Measurements from ENCODE around the gene GAS2L2.

GAS2L2 gene

GRCh38 chr17:35773679-35774425 is 20.8 kb upstream of the GAS2L2 start:
- no peak for DNase-seq
- H3K36me3 ChIP-seq (ENCODE audit: control insufficient read depth, insufficient read depth, low read length): no peaks in the 10 kb centered on the region
- no peaks in the 10 kb centered on the region for H3K9me3 ChIP-seq (ENCODE audit: control insufficient read depth, low read length)
- no peak overlapping the region for H3K27ac ChIP-seq (ENCODE audit: insufficient read depth, low read length, poor library complexity, severe bottlenecking)
- no peak overlapping the region for H3K4me3 ChIP-seq (ENCODE audit: insufficient read depth, low read depth, low read length, poor library complexity, severe bottlenecking)
- H3K27me3 ChIP-seq (replicated peaks; ENCODE audit: control insufficient read depth, insufficient read depth, low read length, poor library complexity, severe bottlenecking): no peaks in the 10 kb centered on the region
- H3K4me1 ChIP-seq (ENCODE audit: control insufficient read depth, insufficient read depth, low read length, poor library complexity, severe bottlenecking): no peaks in the 10 kb centered on the region

DNA sequence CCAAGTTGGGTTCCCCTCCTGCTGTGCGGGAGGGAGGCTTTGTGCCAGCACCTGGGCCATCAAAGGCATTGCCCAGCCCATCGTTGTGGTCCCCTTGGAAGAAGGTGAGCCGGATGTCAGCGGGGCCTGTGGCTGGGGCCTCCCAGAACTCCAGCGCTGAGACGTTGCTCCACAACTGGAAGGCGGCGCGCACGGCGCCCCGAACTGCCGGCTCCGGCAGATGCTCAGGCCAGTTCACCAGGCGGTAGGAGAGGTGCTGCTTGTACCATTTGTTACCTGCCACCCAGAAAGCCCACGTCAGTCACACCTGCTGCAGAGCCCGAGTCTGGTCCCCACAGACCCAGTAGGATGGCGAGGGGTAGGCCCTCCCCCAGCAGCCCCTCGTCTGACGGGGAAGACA is 20.1 kb upstream of the GAS2L2 start:
- Histone ChIP-seq H3K27me3 (replicated peaks; ENCODE audit: control insufficient read depth, insufficient read depth, low read length, poor library complexity, severe bottlenecking) (no peaks in the 10 kb centered on the region), H3K4me3 (ENCODE audit: insufficient read depth, low read depth, low read length, poor library complexity, severe bottlenecking) (no peak overlapping the region)
- no peak for DNase-seq

GRCh38 chr17:35769895-35770486 is 17.0 kb upstream of the GAS2L2 start:
- H3K9me3 ChIP-seq (ENCODE audit: control insufficient read depth, low read length): no peaks in the 10 kb centered on the region
- no peak overlapping the region for H3K27ac ChIP-seq (ENCODE audit: insufficient read depth, low read length, poor library complexity, severe bottlenecking)
- H3K4me1 ChIP-seq (ENCODE audit: control insufficient read depth, insufficient read depth, low read length, poor library complexity, severe bottlenecking): no peaks in the 10 kb centered on the region
- no peak for DNase-seq
- no peaks in the 10 kb centered on the region for H3K36me3 ChIP-seq (ENCODE audit: control insufficient read depth, insufficient read depth, low read length)
- H3K27me3 ChIP-seq (replicated peaks; ENCODE audit: control insufficient read depth, insufficient read depth, low read length, poor library complexity, severe bottlenecking): no peaks in the 10 kb centered on the region
- H3K4me3 ChIP-seq (ENCODE audit: insufficient read depth, low read depth, low read length, poor library complexity, severe bottlenecking): no peak overlapping the region

More for the DNA sequence above, 20.1 kb upstream of the GAS2L2 start:
- Histone ChIP-seq H3K9me3 (ENCODE audit: control insufficient read depth, low read length) (no peaks in the 10 kb centered on the region), H3K4me1 (ENCODE audit: control insufficient read depth, insufficient read depth, low read length, poor library complexity, severe bottlenecking) (no peaks in the 10 kb centered on the region), H3K27ac (ENCODE audit: insufficient read depth, low read length, poor library complexity, severe bottlenecking) (no peak overlapping the region), H3K36me3 (ENCODE audit: control insufficient read depth, insufficient read depth, low read length) (no peaks in the 10 kb centered on the region)

DNA sequence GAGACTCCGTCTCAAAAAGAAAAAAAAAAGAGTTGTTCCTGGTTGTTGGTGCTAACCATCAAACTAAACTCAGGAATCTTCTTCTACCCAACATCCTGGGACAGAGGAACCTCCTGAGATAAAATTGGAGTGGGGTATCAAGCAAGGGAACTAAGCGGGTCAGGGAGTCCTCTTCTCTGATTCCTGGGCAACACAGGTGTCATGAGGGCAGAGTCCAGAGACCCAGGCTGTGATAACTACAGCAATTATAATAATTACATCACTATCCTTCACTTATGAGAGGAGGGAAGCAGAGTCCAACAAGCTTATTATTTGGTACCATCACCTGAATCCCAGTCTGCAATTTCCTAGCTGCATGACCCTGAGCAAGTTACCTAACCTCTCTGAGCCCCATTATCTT is 15.8 kb upstream of the GAS2L2 start:
- peaks cover 3% of the 10 kb centered on the region for H3K4me1 ChIP-seq (ENCODE audit: control insufficient read depth, insufficient read depth, low read length, poor library complexity, severe bottlenecking)
- no peak for DNase-seq
- no peak overlapping the region for H3K27ac ChIP-seq (ENCODE audit: insufficient read depth, low read length, poor library complexity, severe bottlenecking)
- no peaks in the 10 kb centered on the region for H3K36me3 ChIP-seq (ENCODE audit: control insufficient read depth, insufficient read depth, low read length)
- H3K4me3 ChIP-seq (ENCODE audit: insufficient read depth, low read depth, low read length, poor library complexity, severe bottlenecking): no peak overlapping the region
- H3K27me3 ChIP-seq (replicated peaks; ENCODE audit: control insufficient read depth, insufficient read depth, low read length, poor library complexity, severe bottlenecking): no peaks in the 10 kb centered on the region
- no peaks in the 10 kb centered on the region for H3K9me3 ChIP-seq (ENCODE audit: control insufficient read depth, low read length)

- peaks cover 3% of the 10 kb centered on the region for H3K4me1 ChIP-seq (ENCODE audit: control insufficient read depth, insufficient read depth, low read length, poor library complexity, severe bottlenecking)
- H3K27ac ChIP-seq (ENCODE audit: insufficient read depth, low read length, poor library complexity, severe bottlenecking): no peak overlapping the region
- no peaks in the 10 kb centered on the region for H3K9me3 ChIP-seq (ENCODE audit: control insufficient read depth, low read length)
- no peaks in the 10 kb centered on the region for H3K36me3 ChIP-seq (ENCODE audit: control insufficient read depth, insufficient read depth, low read length)
- no peaks in the 10 kb centered on the region for H3K27me3 ChIP-seq (replicated peaks; ENCODE audit: control insufficient read depth, insufficient read depth, low read length, poor library complexity, severe bottlenecking)
- DNase-seq: no peak
- no peak overlapping the region for H3K4me3 ChIP-seq (ENCODE audit: insufficient read depth, low read depth, low read length, poor library complexity, severe bottlenecking)
Observed at GRCh38 chr17:35766903-35767510, 14.0 kb upstream of the GAS2L2 start.

- H3K27me3 ChIP-seq (replicated peaks; ENCODE audit: control insufficient read depth, insufficient read depth, low read length, poor library complexity, severe bottlenecking): no peaks in the 10 kb centered on the region
- H3K4me1 ChIP-seq (ENCODE audit: control insufficient read depth, insufficient read depth, low read length, poor library complexity, severe bottlenecking): peaks cover 3% of the 10 kb centered on the region
- no peak for DNase-seq
- H3K36me3 ChIP-seq (ENCODE audit: control insufficient read depth, insufficient read depth, low read length): no peaks in the 10 kb centered on the region
- no peak overlapping the region for H3K4me3 ChIP-seq (ENCODE audit: insufficient read depth, low read depth, low read length, poor library complexity, severe bottlenecking)
- H3K27ac ChIP-seq (ENCODE audit: insufficient read depth, low read length, poor library complexity, severe bottlenecking): no peak overlapping the region
- no peaks in the 10 kb centered on the region for H3K9me3 ChIP-seq (ENCODE audit: control insufficient read depth, low read length)
Observed at GRCh38 chr17:35766489-35766877, 13.4 kb upstream of the GAS2L2 start.

- no peak overlapping the region for H3K4me3 ChIP-seq (ENCODE audit: insufficient read depth, low read depth, low read length, poor library complexity, severe bottlenecking)
- H3K4me1 ChIP-seq (ENCODE audit: control insufficient read depth, insufficient read depth, low read length, poor library complexity, severe bottlenecking): peaks cover 3% of the 10 kb centered on the region
- H3K36me3 ChIP-seq (ENCODE audit: control insufficient read depth, insufficient read depth, low read length): no peaks in the 10 kb centered on the region
- no peak for DNase-seq
- H3K27me3 ChIP-seq (replicated peaks; ENCODE audit: control insufficient read depth, insufficient read depth, low read length, poor library complexity, severe bottlenecking): no peaks in the 10 kb centered on the region
- no peak overlapping the region for H3K27ac ChIP-seq (ENCODE audit: insufficient read depth, low read length, poor library complexity, severe bottlenecking)
- no peaks in the 10 kb centered on the region for H3K9me3 ChIP-seq (ENCODE audit: control insufficient read depth, low read length)
Observed at GRCh38 chr17:35765756-35766488, 12.9 kb upstream of the GAS2L2 start.

DNA sequence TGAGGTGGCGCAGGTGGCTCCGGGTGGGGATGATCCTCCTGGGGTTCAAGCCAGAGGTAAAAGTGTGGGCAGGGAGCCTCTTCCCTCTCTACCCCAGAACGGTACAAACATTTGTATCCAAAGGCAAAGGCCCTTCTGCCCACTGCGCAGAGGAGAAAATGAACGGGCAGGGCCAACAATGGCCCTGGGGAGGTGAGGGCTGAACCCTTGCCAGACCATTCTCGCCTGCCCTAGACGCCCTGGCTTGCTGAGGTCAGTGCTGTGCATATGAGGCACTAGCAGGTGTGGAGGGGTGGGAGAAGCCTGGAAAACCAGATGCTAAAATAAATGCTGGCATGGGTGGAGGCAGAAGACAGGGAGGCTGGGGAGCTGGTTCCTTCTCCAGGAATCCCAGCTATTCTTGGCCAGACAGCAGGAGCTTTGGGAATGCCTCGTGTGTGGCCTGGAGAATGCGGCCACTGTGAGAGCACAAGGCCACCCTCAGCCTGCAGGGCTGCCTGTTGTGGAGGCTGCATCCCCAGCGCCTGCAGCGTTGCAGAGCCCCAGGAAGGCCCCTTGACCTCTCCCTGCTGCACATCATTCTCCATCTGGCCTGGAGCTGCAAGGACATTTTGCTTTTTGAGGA is 12.2 kb upstream of the GAS2L2 start:
- no peaks in the 10 kb centered on the region for H3K9me3 ChIP-seq (ENCODE audit: control insufficient read depth, low read length)
- no peaks in the 10 kb centered on the region for H3K27me3 ChIP-seq (replicated peaks; ENCODE audit: control insufficient read depth, insufficient read depth, low read length, poor library complexity, severe bottlenecking)
- H3K36me3 ChIP-seq (ENCODE audit: control insufficient read depth, insufficient read depth, low read length): no peaks in the 10 kb centered on the region
- H3K4me1 ChIP-seq (ENCODE audit: control insufficient read depth, insufficient read depth, low read length, poor library complexity, severe bottlenecking): peaks cover 3% of the 10 kb centered on the region
- no peak for DNase-seq
- H3K4me3 ChIP-seq (ENCODE audit: insufficient read depth, low read depth, low read length, poor library complexity, severe bottlenecking): no peak overlapping the region
- H3K27ac ChIP-seq (ENCODE audit: insufficient read depth, low read length, poor library complexity, severe bottlenecking): no peak overlapping the region

GRCh38 chr17:35764123-35764991 is 11.3 kb upstream of the GAS2L2 start:
- H3K4me3 ChIP-seq (ENCODE audit: insufficient read depth, low read depth, low read length, poor library complexity, severe bottlenecking): peak overlapping the region; percentile 65
- H3K36me3 ChIP-seq (ENCODE audit: control insufficient read depth, insufficient read depth, low read length): no peaks in the 10 kb centered on the region
- no peaks in the 10 kb centered on the region for H3K27me3 ChIP-seq (replicated peaks; ENCODE audit: control insufficient read depth, insufficient read depth, low read length, poor library complexity, severe bottlenecking)
- H3K4me1 ChIP-seq (ENCODE audit: control insufficient read depth, insufficient read depth, low read length, poor library complexity, severe bottlenecking): peaks cover 3% of the 10 kb centered on the region
- peak; percentile 72 to 77 (median 74) for DNase-seq
- no peaks in the 10 kb centered on the region for H3K9me3 ChIP-seq (ENCODE audit: control insufficient read depth, low read length)
- H3K27ac ChIP-seq (ENCODE audit: insufficient read depth, low read length, poor library complexity, severe bottlenecking): peak overlapping the region; percentile 33

All from effector memory CD4-positive, alpha-beta T cell (primary cell).